A172 (cell line): ENCODE data around the gene OSBP2. TPM values are rescaled to one million over a fixed set of nuclear protein-coding genes. Genes with fewer than 3 reads are reported as not detected.

Experiments
- DNase-seq: peaks from one replicate; pipeline ENCODE4 v3.0.0-alpha.2; 2015; ENCODE audit warnings: low spot score
- total RNA-seq: library from RNA; depleted of rRNA; stranded (reverse); fragments of >200 nt; shearing (Covaris generic); gene quantifications from 2 replicates; pipeline ENCODE4 v1.2.3, GENCODE V29; 2014; rRNA removed

The OSBP2 gene
- total RNA-seq, 1 experiment from 2014 or later: 6.5 TPM

DNA sequence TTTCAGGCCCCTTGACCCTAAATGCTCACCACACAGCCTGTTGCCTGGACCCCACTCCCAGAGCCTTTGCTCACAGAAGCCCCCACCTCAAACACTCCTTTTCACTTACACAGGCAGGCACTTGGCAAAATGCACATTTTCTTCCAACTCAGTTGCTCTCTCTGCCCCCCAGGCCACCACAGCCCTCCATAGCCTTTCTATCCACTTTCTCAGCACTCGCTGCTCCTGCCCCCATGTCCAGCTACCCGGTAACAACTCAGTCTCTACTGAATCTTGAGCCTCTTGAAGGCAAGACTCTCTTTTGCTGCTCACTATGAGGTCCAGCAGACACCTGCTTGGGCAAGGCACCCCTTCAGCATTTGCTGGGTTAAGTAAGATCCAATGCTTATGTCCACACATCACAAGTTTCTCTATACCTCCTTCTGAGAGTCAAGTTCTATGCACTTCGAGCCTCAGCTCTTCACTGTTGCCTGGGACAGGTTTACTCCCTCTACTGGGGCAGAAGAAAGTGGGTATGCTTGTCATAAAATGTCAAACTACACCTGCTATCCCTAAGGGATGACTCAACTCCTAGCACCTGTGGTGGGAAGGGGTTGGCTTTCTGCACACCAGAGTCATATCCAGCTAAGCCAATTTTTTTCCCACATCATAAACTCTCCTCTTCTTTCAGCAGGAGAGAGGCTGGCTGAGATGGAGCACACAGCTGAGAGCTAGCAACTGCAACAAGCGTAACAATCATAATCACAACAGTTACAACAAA, 237.0 kb downstream of the OSBP2 start:
- DNase-seq: no peak

DNA sequence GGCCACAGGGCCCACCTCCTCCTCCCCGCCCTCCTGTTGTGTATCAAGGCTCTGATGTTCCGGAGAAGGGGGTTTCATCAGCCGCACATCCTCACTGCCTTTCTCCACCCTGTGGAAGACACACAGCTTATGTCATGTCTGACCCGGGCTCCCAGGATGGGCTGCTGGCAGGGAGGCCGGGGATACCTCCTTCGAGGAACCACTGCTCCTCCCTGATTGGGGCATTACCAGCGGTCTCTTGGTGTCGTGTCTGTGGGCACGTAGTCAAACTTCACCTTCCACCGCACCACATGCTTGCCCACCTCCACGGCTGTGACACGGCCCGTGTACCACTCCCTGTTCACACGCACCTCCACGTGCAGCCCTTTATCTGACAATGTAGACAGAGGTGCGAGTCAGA, 238.0 kb downstream of the OSBP2 start:
- no peak for DNase-seq

- no peak for DNase-seq
Measured at GRCh38 chr22:30933457-30933856, 238.8 kb downstream of the OSBP2 start.

DNA sequence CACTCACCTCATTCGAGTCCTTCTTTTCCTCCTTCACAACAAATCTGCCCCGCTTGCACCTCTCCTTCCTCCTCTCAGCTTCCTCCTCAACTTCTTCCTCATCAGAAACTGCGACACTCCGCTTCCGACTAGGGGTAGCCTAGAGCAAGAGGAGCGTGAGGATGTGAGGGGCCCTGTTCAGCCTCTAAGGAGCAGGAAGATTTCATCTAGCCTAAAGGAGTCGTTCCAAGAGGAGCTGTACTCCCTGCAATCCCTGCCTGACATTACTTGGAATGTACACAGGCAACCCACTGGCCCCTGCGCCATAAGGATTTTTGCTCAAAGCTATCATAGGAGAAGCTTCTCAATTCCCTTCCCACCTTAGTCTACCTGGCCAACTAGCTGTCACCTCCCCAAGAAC, 239.4 kb downstream of the OSBP2 start:
- no peak for DNase-seq

DNA sequence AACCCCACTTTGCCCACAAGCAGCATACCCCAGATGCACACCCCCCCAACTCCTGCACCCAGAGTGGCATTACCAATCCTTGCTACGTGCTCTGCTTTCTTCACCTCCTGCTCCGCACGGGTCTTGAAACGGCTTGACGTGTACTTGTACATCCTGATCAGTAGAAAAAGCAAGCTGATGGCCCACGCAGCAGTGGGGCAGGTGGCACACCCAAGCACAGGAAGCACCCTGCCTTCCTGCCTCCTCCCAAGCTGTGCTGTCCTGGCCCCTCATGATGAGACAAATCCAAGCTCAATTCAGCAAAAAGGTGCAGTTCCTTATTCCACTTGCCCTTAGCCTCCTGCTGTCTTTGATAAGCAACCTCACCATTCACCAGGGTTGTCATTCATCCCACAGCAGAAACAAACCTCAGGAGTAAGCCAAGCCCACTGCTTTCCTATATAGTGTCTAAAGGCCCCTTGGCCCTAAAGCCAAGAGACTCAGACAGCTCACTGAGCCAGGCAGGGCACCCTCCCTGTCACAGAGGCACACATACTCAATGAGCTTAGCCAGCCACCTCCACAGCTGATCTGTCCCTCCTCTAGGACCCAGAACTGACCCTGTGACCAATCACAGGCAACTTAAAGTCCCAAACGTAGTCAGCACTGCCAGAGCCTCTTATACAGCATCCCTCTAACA, 246.2 kb downstream of the OSBP2 start:
- DNase-seq: no peak

DNA sequence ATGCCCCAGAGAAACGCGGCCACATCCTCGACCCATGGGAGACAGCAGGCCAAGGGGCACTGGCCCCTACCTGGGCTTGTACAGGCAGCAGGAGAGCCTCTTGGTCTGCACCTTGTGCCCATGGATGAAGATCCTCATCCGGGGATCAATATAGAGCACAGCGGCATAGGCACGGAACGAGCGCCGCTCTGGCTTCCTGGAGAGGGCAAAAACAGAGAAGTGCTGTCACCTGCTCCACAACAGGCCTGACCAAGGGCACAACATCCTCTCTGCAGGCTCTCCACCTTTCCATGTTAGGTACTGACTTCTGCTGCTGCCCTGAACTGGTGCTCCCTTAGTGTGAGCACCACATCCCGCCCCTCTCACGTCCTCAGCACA, 246.7 kb downstream of the OSBP2 start:
- DNase-seq: no peak

DNA sequence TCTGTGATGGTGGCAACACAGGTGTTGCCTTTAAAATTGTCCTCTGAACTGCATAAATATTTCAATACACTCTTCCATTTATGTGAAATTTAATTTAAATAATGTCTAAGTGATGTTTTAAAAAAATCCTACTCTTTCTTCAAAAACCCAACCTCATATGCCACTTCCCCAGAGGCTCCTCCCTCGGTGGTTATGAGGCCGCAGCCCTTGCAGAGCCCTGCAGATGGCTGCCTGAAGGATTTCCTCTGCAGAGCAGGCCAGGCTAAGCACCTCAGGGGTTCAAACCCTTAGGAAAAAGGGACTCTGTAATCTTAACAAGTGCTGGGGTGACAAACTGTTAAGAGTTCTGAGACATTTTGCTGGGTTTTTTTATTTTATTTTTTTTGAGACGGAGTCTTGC, 248.7 kb downstream of the OSBP2 start:
- no peak for DNase-seq

GRCh38 chr22:30944986-30945385, 250.3 kb downstream of the OSBP2 start:
- no peak for DNase-seq

DNA sequence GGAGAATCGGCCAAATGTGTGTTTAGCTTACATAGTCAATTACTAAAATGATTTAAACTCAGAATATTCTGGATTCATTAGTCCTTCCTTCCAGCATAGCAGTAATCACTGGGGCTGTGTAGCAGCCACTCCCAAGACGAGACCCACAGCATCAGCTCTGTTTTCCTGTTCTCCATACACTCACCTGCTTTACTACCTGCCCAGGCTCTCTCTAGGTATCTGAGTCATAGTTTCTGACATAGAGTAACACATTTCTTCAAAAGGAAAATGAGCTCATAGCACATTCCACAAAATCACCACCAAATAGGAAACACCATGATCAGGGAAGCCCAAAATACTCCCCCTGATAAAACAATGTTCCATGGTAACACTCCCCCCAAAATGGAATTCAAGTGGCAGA, 251.0 kb downstream of the OSBP2 start:
- no peak for DNase-seq

- DNase-seq: no peak
Measured at GRCh38 chr22:30946354-30946753, 251.7 kb downstream of the OSBP2 start.

DNA sequence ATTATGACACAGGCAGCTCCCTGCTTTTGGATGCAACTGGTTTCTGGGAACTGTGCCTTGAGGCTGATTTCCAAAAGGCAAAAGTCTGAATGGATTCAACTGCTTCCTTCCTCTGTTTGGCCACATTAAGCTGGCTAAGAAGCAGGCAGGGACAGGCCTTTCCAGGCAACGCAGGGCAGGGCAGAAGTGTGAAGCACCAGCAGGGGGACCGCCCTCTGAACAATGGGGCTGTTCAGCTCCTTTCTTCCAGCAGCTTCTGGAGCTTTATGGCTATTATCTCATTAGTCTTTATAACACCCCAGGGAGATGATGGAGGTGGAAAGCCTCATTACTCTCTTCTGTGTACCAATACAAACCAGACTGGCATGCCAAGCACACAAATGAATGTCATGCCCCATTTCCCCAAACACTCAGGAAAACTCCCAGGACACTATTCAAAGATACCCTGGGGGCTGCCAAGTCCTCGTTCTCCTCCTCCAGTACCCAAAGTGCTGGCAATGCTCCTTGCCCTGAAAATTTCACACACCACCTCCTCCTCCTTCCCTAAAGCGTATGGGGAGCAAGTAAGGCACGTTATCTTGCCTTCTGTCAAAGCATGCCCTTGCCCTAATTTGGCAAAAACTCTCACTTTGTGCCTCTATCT, 252.6 kb downstream of the OSBP2 start:
- DNase-seq: no peak

DNA sequence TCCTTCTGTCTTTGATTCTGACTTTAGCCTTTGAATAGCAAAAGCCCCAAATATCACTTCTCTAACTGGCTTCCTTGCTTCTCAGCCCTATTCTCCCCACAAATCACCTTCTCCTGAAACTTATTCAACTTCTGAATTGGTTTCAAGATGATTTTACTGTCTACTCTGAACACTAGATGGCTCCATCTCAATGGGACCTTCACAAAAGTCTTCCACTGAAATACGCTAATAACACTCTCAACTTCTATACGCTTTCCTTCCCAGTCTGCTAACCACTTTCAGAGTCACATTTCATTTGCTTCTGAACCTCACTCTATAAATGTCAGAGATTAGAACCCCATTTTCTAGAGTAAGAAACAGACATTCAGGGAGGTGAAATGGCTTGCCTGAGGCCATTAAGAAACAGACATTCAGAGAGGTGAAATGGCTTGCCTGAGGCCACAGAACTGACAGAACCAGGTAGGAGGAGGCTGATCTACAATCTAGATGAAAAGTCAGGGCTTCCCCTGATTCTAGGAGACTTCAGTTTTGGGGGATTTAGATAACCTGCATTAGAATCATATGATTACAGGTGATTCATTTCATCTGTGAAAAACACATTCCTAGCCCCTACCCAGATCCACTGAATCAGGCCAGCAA, 253.3 kb downstream of the OSBP2 start:
- DNase-seq: peak; percentile 18

GRCh38 chr22:30948930-30949342, 254.3 kb downstream of the OSBP2 start:
- DNase-seq: no peak

GRCh38 chr22:30949934-30950660, 255.4 kb downstream of the OSBP2 start:
- DNase-seq: no peak

- no peak for DNase-seq
Measured at GRCh38 chr22:30953206-30953605, 258.5 kb downstream of the OSBP2 start.

- no peak for DNase-seq
Measured at GRCh38 chr22:30955153-30955552, 260.5 kb downstream of the OSBP2 start.

Other genes with a start within 250 kb of the OSBP2 start
- gene SEC14L3, start 222.9 kb upstream of the OSBP2 start, total RNA-seq: not detected in 2 replicates
- not detected in 2 replicates for gene SEC14L4, start 189.2 kb upstream of the OSBP2 start, total RNA-seq
- gene SEC14L6, start 148.1 kb upstream of the OSBP2 start, total RNA-seq: not detected in 2 replicates
- gene GAL3ST1, start 120.2 kb upstream of the OSBP2 start, total RNA-seq: 0.38 TPM in 1 of 2 replicates, not detected in the other
- gene PES1, start 103.0 kb upstream of the OSBP2 start, total RNA-seq: 72.1 and 77.8 TPM in 2 replicates
- 6.1 and 6.6 TPM in 2 replicates for gene TCN2, start 87.7 kb upstream of the OSBP2 start, total RNA-seq
- 8.1 and 9.1 TPM in 2 replicates for gene SLC35E4, start 59.1 kb upstream of the OSBP2 start, total RNA-seq
- gene DUSP18, start 27.0 kb upstream of the OSBP2 start, total RNA-seq: 2.7 and 4.7 TPM in 2 replicates